HepG2 (cell line): ENCODE measurements around the gene GSK3A. TPM values are rescaled to one million over a fixed set of nuclear protein-coding genes. Genes with fewer than 3 reads are reported as not detected.
A peak's percentile ranks its signal among the peaks of the same experiment; 100 is the strongest.

Source experiments
- CBX1 ChIP-seq: IDR thresholded peaks from one replicate; pipeline ENCODE4 v1.6.1; 2016; ENCODE audit warnings: antibody characterized with exemption, low read depth
- EP300 ChIP-seq, 3 experiments: sonication (generic) in 1 of 3; formaldehyde crosslinking in 1 of 3; IDR thresholded peaks; 2 replicates each; pipeline versions ENCODE4 v1.5.1 to v1.6.1; 2011 to 2020; ENCODE audit warnings: low read depth in 2 of 3, low read length in 2 of 3, borderline replicate concordance in 1 of 3, improper control_type of control experiment in 1 of 3, mild to moderate bottlenecking in 1 of 3, missing genetic modification reagents in 1 of 3, moderate library complexity in 1 of 3
- IKZF4 ChIP-seq: sonication (generic); formaldehyde crosslinking; IDR thresholded peaks from 2 replicates; pipeline ENCODE4 v1.5.1; 2020; ENCODE audit warnings: borderline replicate concordance, mild to moderate bottlenecking, low read depth, missing genetic modification reagents; ENCODE audit errors: not compliant biosample characterization
- JARID2 ChIP-seq: sonication (generic); formaldehyde crosslinking; IDR thresholded peaks from 2 replicates; pipeline ENCODE4 v1.8.1; 2023; ENCODE audit warnings: missing genetic modification reagents, inconsistent platforms; ENCODE audit not compliant: insufficient replicate concordance
- MED8 ChIP-seq: sonication (generic); formaldehyde crosslinking; IDR thresholded peaks from 2 replicates; pipeline ENCODE4 v1.8.1; 2023; ENCODE audit warnings: mild to moderate bottlenecking, missing genetic modification reagents; ENCODE audit not compliant: insufficient replicate concordance
- NFIC ChIP-seq: IDR thresholded peaks from 2 replicates; pipeline ENCODE4 v1.6.1; 2012; ENCODE audit warnings: mild to moderate bottlenecking, low read length, inconsistent platforms
- NONO ChIP-seq, 2 experiments: fragments of 450-650 bp in 1 of 2; sonication (generic) in 1 of 2; formaldehyde crosslinking in 1 of 2; IDR thresholded peaks in 1 of 2; conservative IDR thresholded peaks in 1 of 2; 2 replicates each; pipeline versions ENCODE4 v1.6.1 to v1.8.0; 2017 to 2022; ENCODE audit warnings: mild to moderate bottlenecking in 1 of 2, missing genetic modification reagents in 1 of 2, moderate library complexity in 1 of 2
- RFX1 ChIP-seq: fragments of 450-650 bp; IDR thresholded peaks from 2 replicates; pipeline ENCODE4 v1.6.1; 2017
- SOX6 ChIP-seq, 2 experiments: fragments of 450-650 bp in 1 of 2; sonication (generic) in 1 of 2; formaldehyde crosslinking in 1 of 2; IDR thresholded peaks; 2 replicates each; pipeline versions ENCODE4 v1.4.0 to v1.6.1; 2017 to 2020; ENCODE audit warnings: antibody characterized with exemption in 1 of 2, mild to moderate bottlenecking in 1 of 2, missing genetic modification reagents in 1 of 2
- THAP11 ChIP-seq: IDR thresholded peaks from 2 replicates; pipeline ENCODE4 v1.6.1; 2016; ENCODE audit warnings: missing biosample characterization, missing genetic modification reagents
- ZBTB42 ChIP-seq: sonication (generic); formaldehyde crosslinking; IDR thresholded peaks from 2 replicates; pipeline ENCODE4 v1.5.0; 2020; ENCODE audit warnings: mild to moderate bottlenecking, missing genetic modification reagents
- ZNF572 ChIP-seq: sonication (generic); formaldehyde crosslinking; IDR thresholded peaks from 2 replicates; pipeline ENCODE4 v1.5.1; 2020; ENCODE audit warnings: mild to moderate bottlenecking, missing genetic modification reagents
- ZNF629 ChIP-seq: sonication (generic); formaldehyde crosslinking; conservative IDR thresholded peaks from 2 replicates; pipeline ENCODE4 v1.5.0; 2020; ENCODE audit warnings: missing genetic modification reagents
- ZNF790 ChIP-seq: sonication (generic); formaldehyde crosslinking; IDR thresholded peaks from 2 replicates; pipeline ENCODE4 v1.8.0; 2022; ENCODE audit warnings: missing genetic modification reagents, mild to moderate bottlenecking, borderline replicate concordance
- polyA plus RNA-seq, 8 experiments: library from polyadenylated mRNA; depleted of rRNA in 3 of 8; stranded (reverse) in 7 of 8; unstranded in 1 of 8; fragments of >200 nt; fragmentation: Illumina TruSeq in 4 of 8; extraction: Trizol in 4 of 8; gene quantifications; 2 replicates each; pipeline versions ENCODE4 v1.2.1 to v1.2.3, GENCODE V29; 2011 to 2016; ENCODE audit warnings: low read depth in 4 of 8, missing spikeins in 1 of 8, mixed read lengths in 1 of 8; ENCODE audit not compliant: insufficient read depth in 1 of 8
- total RNA-seq, 5 experiments: library from RNA; depleted of rRNA; stranded (reverse); fragments of >200 nt; fragmentation: Illumina TruSeq; extraction: Trizol; gene quantifications; 2 replicates each; pipeline ENCODE4 v1.2.3, GENCODE V29; 2016; ENCODE audit warnings: low read depth in 1 of 5
- TF ChIP-seq, protein P1 (sequence below): IDR thresholded peaks from 2 replicates; pipeline ENCODE4 v1.6.1; 2016; ENCODE audit warnings: missing compliant biosample characterization, missing genetic modification reagents, borderline replicate concordance
- TF ChIP-seq, protein P2 (sequence below): sonication (generic); formaldehyde crosslinking; IDR thresholded peaks from 2 replicates; pipeline ENCODE4 v1.5.0; 2020; ENCODE audit warnings: mild to moderate bottlenecking, missing genetic modification reagents

GSK3A gene
- total and polyA plus RNA-seq, 2 of the 13 experiments (the other 11 are each of a cell fraction or from before 2014, with no cell fraction given), result 16.9 to 52.5 TPM

DNA sequence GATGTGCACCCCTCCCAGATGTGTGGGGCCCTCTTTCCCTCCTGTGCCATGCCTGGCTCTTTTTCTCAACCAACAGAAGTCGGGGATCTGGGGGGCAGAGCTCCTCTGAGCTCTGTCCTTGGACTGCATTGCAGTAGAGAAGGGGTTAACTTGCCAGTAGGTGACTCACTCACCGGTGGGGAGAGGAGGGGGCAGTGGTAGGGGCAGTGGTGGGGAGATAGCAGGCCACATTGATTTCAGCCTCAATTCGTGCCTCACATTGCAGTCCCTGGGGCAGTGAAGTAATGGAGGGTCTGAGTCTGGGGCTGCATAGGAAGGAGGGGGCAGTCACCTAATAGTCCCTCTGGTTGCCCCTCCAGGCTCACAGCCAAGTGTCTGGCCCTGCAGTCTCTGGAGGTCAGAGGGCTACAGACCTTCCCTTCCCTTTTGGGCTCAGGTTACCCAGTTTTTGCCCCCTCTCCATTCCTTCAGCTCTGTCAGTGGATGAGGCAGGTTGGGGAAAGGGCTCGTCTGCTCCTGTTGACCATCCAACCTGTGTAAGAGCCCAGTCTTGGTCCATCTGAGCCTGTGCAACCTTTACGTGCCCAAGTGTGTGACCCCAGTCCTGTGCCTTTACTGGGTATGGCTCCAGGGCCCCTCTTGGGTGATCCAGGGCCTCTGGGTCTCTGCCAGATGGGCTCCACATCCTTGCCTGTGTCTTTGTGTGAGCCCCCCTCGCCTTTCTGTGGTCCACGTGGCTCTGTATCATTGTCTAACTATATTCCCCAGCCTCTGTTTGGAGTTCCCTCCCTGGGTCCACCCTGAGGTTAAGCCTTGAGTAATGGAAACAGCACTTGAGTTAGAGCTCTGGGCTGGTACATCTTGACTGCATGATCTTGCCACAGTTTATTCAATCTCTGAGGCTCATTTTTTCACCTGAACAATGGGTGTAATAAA is 39.7 kb upstream of the GSK3A start (continued):
- TF ChIP-seq, protein P1, sequence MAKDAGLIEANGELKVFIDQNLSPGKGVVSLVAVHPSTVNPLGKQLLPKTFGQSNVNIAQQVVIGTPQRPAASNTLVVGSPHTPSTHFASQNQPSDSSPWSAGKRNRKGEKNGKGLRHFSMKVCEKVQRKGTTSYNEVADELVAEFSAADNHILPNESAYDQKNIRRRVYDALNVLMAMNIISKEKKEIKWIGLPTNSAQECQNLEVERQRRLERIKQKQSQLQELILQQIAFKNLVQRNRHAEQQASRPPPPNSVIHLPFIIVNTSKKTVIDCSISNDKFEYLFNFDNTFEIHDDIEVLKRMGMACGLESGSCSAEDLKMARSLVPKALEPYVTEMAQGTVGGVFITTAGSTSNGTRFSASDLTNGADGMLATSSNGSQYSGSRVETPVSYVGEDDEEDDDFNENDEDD (CRISPR knock-in tag), result no peak
- TF ChIP-seq JARID2 (CRISPR knock-in tag), result no peak
- no peak for TF ChIP-seq CBX1
- TF ChIP-seq, protein P2, sequence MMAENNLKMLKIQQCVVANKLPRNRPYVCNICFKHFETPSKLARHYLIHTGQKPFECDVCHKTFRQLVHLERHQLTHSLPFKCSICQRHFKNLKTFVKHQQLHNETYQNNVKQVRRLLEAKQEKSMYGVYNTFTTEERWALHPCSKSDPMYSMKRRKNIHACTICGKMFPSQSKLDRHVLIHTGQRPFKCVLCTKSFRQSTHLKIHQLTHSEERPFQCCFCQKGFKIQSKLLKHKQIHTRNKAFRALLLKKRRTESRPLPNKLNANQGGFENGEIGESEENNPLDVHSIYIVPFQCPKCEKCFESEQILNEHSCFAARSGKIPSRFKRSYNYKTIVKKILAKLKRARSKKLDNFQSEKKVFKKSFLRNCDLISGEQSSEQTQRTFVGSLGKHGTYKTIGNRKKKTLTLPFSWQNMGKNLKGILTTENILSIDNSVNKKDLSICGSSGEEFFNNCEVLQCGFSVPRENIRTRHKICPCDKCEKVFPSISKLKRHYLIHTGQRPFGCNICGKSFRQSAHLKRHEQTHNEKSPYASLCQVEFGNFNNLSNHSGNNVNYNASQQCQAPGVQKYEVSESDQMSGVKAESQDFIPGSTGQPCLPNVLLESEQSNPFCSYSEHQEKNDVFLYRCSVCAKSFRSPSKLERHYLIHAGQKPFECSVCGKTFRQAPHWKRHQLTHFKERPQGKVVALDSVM, result no peak
- peak; percentile 46 for TF ChIP-seq THAP11 (CRISPR knock-in tag)
- TF ChIP-seq EP300 (IDR thresholded peaks at IDR 0.05; ENCODE audit: low read depth in 2 of 2, low read length in 2 of 2), result no peak
- TF ChIP-seq EP300 (CRISPR knock-in tag; IDR thresholded peaks at IDR 0.05; ENCODE audit: borderline replicate concordance), result no peak
- no peak for TF ChIP-seq ZNF790 (CRISPR knock-in tag)
- peak; percentile 33; the same call in 1 of the 2 replicates for TF ChIP-seq ZNF629 (CRISPR knock-in tag)
- TF ChIP-seq RFX1, result no peak
- no peak for TF ChIP-seq IKZF4 (CRISPR knock-in tag)
- no peak; the same call in 1 of the 2 replicates for TF ChIP-seq NFIC
- TF ChIP-seq MED8 (CRISPR knock-in tag), result no peak
- TF ChIP-seq NONO (IDR thresholded peaks at IDR 0.05), result no peak
- TF ChIP-seq NONO (CRISPR knock-in tag; conservative IDR thresholded peaks at IDR 0.05), result 0 out of 2 replicates have a peak, but pooled peaks have one; percentile 40
- TF ChIP-seq ZBTB42 (CRISPR knock-in tag), result 0 out of 2 replicates have a peak, but pooled peaks have one; percentile 37
- TF ChIP-seq SOX6 (IDR thresholded peaks at IDR 0.05), result no peak
- peak; percentile 41; the same call in 1 of the 2 replicates for TF ChIP-seq SOX6 (CRISPR knock-in tag; IDR thresholded peaks at IDR 0.05)
- TF ChIP-seq ZNF572 (CRISPR knock-in tag), result no peak
